GM19025 (cell line): ENCODE data around the gene CD99.
"Not testable (repeated sequence)": the region's sequence is repeated elsewhere in the genome, so short reads cannot be mapped to it uniquely, and the experiment has no call there.

Experiments
- ATAC-seq: cut with Tn5 transposase; IDR thresholded peaks from one replicate; pipeline ENCODE4 v1.9.1; 2021; ENCODE audit warnings: mild to moderate bottlenecking, low read depth, moderate library complexity; ENCODE audit not compliant: unreplicated experiment

The CD99 gene

DNA sequence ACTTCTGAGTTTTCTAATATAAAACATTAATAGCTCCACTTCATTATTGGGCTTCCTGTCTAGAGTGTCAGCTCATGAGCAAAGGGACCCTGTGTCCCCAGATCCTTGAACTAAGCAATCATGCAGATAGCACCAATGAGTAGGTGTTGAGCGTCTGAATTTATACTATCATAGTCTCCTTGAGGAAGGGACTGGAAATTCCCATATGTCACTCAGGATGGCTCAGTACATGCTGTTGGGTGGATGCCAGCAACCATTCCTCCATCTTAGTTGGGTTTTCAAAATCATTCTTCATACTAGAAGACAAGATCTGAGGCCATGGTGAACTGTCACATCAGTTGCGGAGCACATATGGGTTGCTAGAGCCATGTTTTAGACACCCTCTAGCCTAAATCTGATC lies 27.7 kb downstream of the CD99 start:
- no peak for ATAC-seq

- no peak for ATAC-seq
These were observed 28.8 kb downstream of the CD99 start for GRCh38 chrX:2719774-2720447.

DNA sequence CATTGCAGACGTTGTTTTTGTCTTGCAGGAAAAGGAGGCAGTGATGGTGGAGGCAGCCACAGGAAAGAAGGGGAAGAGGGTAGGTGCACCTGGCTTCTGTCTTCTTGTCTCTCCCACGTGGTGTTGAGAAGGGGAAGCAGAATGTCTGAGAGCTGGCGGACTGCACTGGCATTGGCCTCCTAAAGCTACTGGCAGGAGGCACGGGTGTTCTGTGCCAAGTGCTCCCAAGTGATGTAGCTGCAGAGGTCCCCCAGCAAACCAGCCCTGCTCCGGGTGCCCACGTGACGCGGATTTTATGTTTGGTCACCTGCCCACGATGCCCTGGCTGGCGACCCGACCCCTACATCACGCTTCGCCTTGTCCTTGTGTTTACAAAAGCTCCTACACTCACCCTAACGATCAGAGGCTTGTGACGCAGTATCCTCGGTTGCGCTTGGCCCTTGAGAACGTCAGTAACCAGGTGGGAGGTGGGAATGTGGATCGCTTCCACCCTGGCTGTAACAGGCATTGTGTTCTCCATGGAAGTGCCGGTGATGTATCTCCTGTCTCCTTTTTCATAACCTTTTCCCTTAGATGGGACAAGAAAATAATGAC lies 32.3 kb downstream of the CD99 start:
- no peak for ATAC-seq

GRCh38 chrX:2727264-2727663 lies 36.2 kb downstream of the CD99 start:
- not testable (repeated sequence) for ATAC-seq

DNA sequence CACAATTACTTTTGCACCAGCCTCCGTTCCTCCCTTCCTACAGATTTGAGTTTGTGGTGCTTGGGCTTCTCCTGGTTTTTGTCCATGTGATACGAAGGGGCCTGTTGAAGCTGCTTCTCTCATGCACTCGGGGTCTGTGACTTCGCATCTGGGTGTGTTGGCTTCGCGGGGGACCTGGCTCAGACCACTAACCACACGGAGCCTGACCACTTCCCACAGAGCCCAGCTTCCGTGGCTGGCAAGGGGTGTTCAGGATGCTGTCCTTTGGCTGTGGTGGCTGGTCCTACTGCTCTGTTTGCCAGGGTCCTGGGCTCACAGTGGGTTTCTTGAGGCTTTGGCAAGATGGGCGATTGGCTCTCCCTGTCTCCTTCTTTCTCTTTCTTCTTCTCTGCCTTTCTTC lies 41.0 kb downstream of the CD99 start:
- no peak for ATAC-seq

DNA sequence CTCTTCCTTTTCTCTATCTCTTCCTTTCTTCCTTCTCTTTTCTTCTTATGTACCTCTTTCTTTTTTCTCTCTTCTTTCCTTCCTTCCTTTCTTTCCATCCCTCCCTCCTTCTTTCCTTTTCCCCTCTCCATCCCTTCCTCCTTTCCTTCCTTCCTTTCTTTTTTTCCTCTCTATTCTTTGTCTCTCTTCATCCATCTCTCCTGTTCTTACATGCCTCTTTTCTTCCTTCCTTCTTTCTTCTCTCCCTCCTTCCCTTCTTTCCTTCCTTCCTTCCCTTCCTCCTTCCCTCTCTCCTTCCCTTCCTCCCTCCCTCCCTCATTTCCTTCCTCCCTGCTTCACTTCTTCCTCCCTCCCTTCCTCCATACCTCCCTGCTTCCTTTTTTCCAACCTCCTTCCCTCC lies 41.6 kb downstream of the CD99 start:
- ATAC-seq = no peak

DNA sequence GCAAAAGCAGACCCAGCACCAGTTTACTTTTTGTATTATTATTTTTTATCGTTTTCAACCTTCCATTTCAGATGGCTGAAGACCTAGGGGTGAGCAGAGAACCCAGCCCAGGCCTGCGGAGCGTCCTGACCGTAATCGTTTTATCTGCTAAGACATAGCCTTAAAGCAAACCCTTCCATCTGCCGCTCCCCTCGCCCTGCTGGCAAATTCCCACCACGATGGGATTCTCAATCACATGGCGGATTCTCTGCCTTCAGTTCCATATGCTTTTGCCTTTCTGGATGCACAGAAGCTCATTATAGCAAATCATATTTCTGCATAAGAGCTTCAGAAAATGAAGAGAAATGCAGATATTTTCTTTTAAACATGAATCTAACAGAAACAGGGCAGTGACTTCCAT lies 42.2 kb downstream of the CD99 start:
- ATAC-seq = no peak

DNA sequence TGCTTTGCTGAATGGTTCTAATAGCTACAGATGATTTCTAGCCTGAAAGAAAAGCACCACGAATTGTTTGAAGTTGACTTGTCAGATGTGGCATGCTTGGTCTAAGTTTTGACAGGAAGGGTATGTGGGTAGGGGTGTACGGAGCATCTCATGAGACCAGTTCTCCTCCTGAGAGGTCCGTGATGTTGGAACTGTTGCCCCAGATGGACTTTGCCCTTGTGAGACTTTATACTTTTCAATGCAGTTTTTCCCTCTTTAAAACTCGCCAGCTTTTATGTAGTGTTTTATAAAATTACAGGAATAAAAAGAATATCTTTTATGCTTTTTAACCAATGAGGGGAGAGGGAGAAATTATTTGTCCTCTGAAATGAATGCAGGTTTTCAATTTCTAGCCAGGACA lies 44.2 kb downstream of the CD99 start:
- no peak for ATAC-seq

GRCh38 chrX:2740672-2741071 lies 49.6 kb downstream of the CD99 start:
- ATAC-seq = no peak

DNA sequence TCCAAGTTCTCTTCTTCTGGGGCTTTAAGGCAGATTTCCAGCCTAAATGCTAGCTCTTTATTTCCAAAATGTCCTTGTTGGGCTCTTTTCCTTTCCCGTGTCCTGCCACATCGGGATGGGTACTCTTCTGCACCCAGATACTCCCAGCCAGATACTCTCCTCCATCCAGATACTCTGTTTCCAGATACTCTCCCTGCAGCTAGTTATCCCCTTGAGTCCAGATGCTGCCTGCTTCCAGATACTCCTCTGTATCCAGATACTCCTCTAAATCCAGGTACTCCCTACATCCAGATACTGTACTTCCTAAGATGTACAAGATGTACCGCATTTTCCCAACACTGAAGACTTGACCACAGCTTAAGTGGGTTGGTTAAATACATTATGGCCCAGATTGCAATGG lies 50.3 kb downstream of the CD99 start:
- no peak for ATAC-seq

GRCh38 chrX:2746250-2746649 lies 55.2 kb downstream of the CD99 start:
- not testable (repeated sequence) for ATAC-seq

DNA sequence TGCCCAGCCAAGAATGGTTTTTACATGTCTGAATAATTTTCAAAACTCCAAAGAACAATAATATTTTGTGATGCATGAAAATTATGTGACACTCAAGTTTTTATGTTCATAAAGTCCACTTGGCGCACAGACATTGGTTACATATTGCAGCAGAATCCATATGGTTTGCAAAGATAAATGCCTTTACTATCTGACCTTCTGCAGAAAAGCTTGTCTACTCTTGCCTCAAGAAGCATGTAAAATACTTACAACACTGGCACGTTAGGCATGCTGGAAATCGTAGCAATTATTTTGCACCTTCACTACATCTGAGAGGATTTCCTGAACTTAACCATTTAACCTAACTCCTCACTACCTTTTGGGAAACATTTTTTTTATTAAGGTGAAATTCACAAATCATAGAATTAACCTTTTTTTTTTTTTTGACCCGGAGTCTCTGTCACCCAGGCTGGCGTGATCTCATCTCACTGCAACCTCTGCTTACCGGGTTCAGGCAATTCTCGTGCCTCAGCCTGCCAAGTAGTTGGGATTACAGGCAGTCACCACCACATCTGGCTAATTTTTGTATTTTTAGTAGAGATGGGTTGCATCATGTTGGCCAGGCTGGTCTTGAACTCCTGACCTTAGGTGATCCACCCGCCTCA lies 57.2 kb downstream of the CD99 start:
- ATAC-seq = no peak

DNA sequence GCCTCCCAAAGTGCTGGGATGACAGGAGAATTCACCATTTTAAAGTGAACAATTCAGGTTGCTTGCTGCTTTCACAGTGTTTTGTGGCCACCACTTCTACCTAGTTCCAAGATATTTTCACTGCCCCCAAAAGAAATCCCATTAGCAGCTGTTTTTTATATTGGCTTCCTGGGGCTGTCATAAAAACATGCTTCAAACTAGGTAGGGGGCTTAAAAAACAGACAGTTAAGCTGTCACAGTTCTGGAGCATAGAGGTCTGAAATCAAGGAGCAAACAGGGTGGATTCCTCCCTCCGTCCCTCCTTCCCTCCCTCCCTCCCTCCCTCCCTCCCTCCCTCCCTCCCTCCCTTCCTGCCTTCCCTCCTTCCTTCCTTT lies 57.7 kb downstream of the CD99 start:
- ATAC-seq = no peak

DNA sequence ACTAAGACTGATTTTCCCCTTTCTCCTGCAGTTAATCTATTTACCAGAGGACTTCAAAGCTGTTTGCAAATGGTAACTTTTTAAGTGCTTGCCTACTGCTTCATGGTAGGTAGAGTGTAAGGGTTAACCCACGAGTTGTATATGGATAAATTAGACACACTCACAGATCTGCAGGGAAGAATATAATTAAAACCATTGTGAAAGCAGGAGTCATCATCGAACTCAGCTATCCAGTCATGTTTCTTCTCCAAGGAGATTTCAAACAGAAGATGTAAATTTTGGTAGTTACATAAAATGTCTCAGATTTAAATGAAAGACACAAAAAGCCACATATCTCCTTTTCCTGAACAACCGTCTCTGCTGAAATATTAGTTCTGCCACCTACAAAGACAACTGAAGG lies 60.2 kb downstream of the CD99 start:
- no peak for ATAC-seq

GRCh38 chrX:2751874-2752300 lies 60.8 kb downstream of the CD99 start, which contains the start of gene XG:
Gene XG (plus strand): TSS chrX:2752040. CDS start chrX:2752275, 235 bp downstream.
- ATAC-seq = not testable (repeated sequence)

- not testable (repeated sequence) for ATAC-seq
These were observed 61.3 kb downstream of the CD99 start for GRCh38 chrX:2752441-2752840.

- not testable (repeated sequence) for ATAC-seq
These were observed 64.1 kb downstream of the CD99 start for GRCh38 chrX:2755163-2755715.

- no peak for ATAC-seq
These were observed 65.5 kb downstream of the CD99 start for GRCh38 chrX:2756548-2756947.

- no peak for ATAC-seq
These were observed 70.2 kb downstream of the CD99 start for GRCh38 chrX:2761246-2761645.

GRCh38 chrX:2762671-2763070 lies 71.6 kb downstream of the CD99 start:
- not testable (repeated sequence) for ATAC-seq

- ATAC-seq = not testable (repeated sequence)
These were observed 73.9 kb downstream of the CD99 start for GRCh38 chrX:2764766-2765548.
